Hepatocyte (in vitro differentiated cells): ENCODE measurements around the gene CC2D2B.
A peak's percentile ranks its signal among the peaks of the same experiment; 100 is the strongest.

Experiments used
- CTCF ChIP-seq: fragments of 200-600 bp; sonication (generic); IDR thresholded peaks from 2 replicates; pipeline ENCODE4 v1.5.1; 2016; ENCODE audit warnings: antibody characterized with exemption, mild to moderate bottlenecking; ENCODE audit not compliant: poor library complexity
- EZH2 ChIP-seq: fragments of 200-600 bp; sonication (generic); IDR thresholded peaks from 2 replicates; pipeline ENCODE4 v1.6.1; 2016; ENCODE audit warnings: antibody characterized with exemption, mild to moderate bottlenecking, borderline replicate concordance
- EZH2phosphoT487 ChIP-seq: fragments of 200-600 bp; sonication (generic); IDR thresholded peaks from one replicate; pipeline ENCODE4 v1.6.1; 2018; ENCODE audit warnings: antibody characterized with exemption, mild to moderate bottlenecking, low read depth, moderate library complexity; ENCODE audit not compliant: unreplicated experiment, severe bottlenecking

- TF ChIP-seq CTCF (peak; percentile 3), EZH2 (no peak), EZH2phosphoT487 (no peak)
These were observed 135.5 kb downstream of the CC2D2B start, which contains the start of gene CCNJ for GRCh38 chr10:96043033-96043892.
